Rectal smooth muscle tissue (tissue), 1 donor: Measurements from ENCODE around the gene ERBB4.
"Not testable (repeated sequence)": the region's sequence is repeated elsewhere in the genome, so short reads cannot be mapped to it uniquely, and the experiment has no call there.

ENCODE experiments used
- H3K27ac ChIP-seq: one replicate; pipeline ENCODE4 v1.7.0; 2013; ENCODE audit warnings: low read depth, low read length, inconsistent platforms
- H3K27me3 ChIP-seq: one replicate; pipeline ENCODE4 v1.7.0; 2013; ENCODE audit warnings: low read length; ENCODE audit not compliant: control insufficient read depth, insufficient read depth
- H3K36me3 ChIP-seq: one replicate; pipeline ENCODE4 v1.7.0; 2013; ENCODE audit warnings: low read length; ENCODE audit not compliant: control insufficient read depth, insufficient read depth
- H3K4me1 ChIP-seq: one replicate; pipeline ENCODE4 v1.7.0; 2013; ENCODE audit warnings: low read length; ENCODE audit not compliant: control insufficient read depth, insufficient read depth
- H3K4me3 ChIP-seq: one replicate; pipeline ENCODE4 v1.7.0; 2013; ENCODE audit warnings: low read length
- H3K9ac ChIP-seq: one replicate; pipeline ENCODE4 v1.7.0; 2013; ENCODE audit warnings: low read length

ERBB4 gene

GRCh38 chr2:212124598-212124997 lies 414.0 kb downstream of the ERBB4 start:
- Histone ChIP-seq H3K4me3 (no peak overlapping the region), H3K9ac (no peak overlapping the region), H3K4me1 (no peaks in the 10 kb centered on the region), H3K36me3 (no peaks in the 10 kb centered on the region), H3K27me3 (no peaks in the 10 kb centered on the region), H3K27ac (no peak overlapping the region)

- H3K27ac ChIP-seq, result no peak overlapping the region
- H3K27me3 ChIP-seq, result no peaks in the 10 kb centered on the region
- H3K4me3 ChIP-seq, result no peak overlapping the region
- H3K36me3 ChIP-seq, result no peaks in the 10 kb centered on the region
- no peak overlapping the region for H3K9ac ChIP-seq
- H3K4me1 ChIP-seq, result no peaks in the 10 kb centered on the region
These were observed 419.0 kb downstream of the ERBB4 start for GRCh38 chr2:212119591-212119990.

DNA sequence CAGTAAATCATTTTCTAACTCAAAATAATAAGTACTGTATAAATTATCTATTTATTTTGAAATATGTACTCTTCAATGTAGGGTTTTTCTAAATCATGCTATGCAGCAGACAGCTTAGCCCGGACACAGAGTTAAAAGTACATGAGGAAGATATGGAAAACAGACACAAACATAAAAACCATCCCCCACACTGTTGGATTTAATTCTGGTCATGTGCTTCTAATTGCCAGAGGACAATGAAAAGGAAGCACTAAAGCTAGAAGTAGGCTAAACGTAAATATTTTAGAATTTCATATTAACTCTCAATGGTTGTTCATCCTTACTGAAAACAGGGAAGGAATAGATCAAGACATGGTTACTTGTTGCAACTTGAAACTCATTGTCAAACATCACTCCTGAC lies 420.7 kb downstream of the ERBB4 start:
- Histone ChIP-seq H3K4me1 (no peaks in the 10 kb centered on the region), H3K4me3 (no peak overlapping the region), H3K36me3 (no peaks in the 10 kb centered on the region), H3K9ac (no peak overlapping the region), H3K27ac (no peak overlapping the region), H3K27me3 (no peaks in the 10 kb centered on the region)

DNA sequence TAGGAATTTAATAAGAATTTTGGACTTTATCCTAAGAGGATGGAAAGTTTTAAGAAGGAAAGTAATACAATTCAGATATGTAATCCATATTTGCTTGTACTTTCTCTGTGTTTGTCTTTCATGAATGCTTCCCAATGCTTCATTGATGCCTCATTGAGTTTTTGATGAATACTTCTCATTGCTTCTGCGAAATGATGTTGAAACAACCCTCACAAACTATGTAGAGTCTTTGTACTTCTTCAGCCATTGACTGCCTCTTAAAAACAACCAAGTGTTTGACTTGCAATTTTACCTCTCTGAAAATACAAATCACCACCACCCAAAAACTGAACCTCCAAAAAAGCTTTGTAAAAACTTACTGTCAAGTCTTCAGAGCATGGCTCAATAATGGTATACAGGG lies 424.1 kb downstream of the ERBB4 start:
- Histone ChIP-seq H3K4me1 (no peaks in the 10 kb centered on the region), H3K9ac (no peak overlapping the region), H3K27me3 (no peaks in the 10 kb centered on the region), H3K4me3 (no peak overlapping the region), H3K27ac (no peak overlapping the region), H3K36me3 (no peaks in the 10 kb centered on the region)

GRCh38 chr2:212112401-212112800 lies 426.2 kb downstream of the ERBB4 start:
- Histone ChIP-seq H3K36me3 (no peaks in the 10 kb centered on the region), H3K27me3 (no peaks in the 10 kb centered on the region), H3K4me1 (no peaks in the 10 kb centered on the region), H3K9ac (no peak overlapping the region), H3K27ac (no peak overlapping the region), H3K4me3 (no peak overlapping the region)

GRCh38 chr2:212109792-212110680 lies 428.6 kb downstream of the ERBB4 start:
- no peaks in the 10 kb centered on the region for H3K27me3 ChIP-seq
- H3K9ac ChIP-seq, result no peak overlapping the region
- no peak overlapping the region for H3K27ac ChIP-seq
- no peak overlapping the region for H3K4me3 ChIP-seq
- no peaks in the 10 kb centered on the region for H3K4me1 ChIP-seq
- H3K36me3 ChIP-seq, result no peaks in the 10 kb centered on the region

- Histone ChIP-seq H3K4me3 (no peak overlapping the region), H3K27me3 (no peaks in the 10 kb centered on the region), H3K27ac (no peak overlapping the region), H3K36me3 (no peaks in the 10 kb centered on the region), H3K4me1 (no peaks in the 10 kb centered on the region), H3K9ac (no peak overlapping the region)
These were observed 429.4 kb downstream of the ERBB4 start for GRCh38 chr2:212109217-212109616.

DNA sequence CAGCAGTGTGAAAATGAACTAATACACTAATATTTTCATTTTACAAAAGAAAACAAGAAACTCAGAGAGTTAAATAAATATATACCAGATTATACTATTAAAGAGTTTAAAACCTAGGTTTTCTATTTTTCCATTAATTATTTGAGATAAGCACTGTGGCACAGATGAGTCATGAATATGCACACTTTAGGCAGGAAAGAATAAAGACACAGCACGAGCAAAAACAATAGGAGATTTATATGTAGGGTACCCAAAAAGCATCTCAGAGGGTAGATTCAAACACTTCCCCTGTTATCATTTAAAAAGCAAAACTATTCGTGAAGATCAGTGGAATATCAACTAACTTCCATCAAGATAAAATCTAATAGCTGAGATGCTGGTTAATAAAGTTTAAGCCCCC lies 430.6 kb downstream of the ERBB4 start:
- H3K27ac ChIP-seq, result no peak overlapping the region
- H3K4me3 ChIP-seq, result no peak overlapping the region
- no peaks in the 10 kb centered on the region for H3K27me3 ChIP-seq
- H3K36me3 ChIP-seq, result no peaks in the 10 kb centered on the region
- no peak overlapping the region for H3K9ac ChIP-seq
- no peaks in the 10 kb centered on the region for H3K4me1 ChIP-seq

DNA sequence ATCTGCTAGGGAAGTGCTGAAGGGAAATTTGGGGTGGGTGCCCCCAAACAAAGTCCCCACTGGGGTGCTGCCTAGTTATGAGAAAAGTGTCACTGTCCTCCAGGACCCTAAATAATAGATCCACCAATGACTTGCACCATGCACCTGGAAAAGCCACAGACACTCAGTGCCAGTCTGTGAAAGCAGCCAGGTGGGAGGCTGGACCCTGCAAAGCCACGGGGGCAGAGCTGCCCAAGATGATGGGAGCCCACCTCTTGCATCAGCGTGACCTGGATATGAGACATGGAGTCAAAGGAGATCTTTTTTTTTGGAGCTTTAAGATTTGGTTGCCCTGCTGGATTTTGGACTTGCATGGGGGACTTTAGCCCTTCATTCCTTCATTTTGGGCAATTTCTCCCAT lies 431.6 kb downstream of the ERBB4 start:
- Histone ChIP-seq H3K9ac (no peak overlapping the region), H3K27ac (no peak overlapping the region), H3K36me3 (no peaks in the 10 kb centered on the region), H3K27me3 (no peaks in the 10 kb centered on the region), H3K4me3 (no peak overlapping the region), H3K4me1 (no peaks in the 10 kb centered on the region)

DNA sequence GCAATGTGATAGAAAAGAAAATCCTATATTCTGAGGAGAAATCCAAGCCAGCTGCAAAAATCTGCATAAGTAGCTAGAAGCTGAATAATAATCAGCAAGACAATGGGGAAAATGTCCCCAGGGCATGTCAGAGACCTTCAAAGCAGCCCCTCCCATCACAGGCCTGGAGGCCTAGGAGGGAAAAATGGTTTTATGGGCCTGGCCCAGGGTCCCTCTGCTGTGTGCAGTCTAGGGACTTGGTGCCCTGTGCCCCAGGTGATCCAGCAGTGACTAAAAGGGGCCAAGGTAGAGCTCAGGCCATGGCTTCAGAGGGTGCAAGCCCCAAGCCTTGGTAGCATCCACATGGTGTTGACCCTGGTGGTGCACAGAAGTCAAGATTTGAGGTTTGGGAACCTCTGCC lies 432.1 kb downstream of the ERBB4 start:
- not testable (repeated sequence) for H3K27me3 ChIP-seq, H3K4me3 ChIP-seq, H3K27ac ChIP-seq

GRCh38 chr2:212099658-212100057 lies 438.9 kb downstream of the ERBB4 start:
- H3K36me3 ChIP-seq, result no peaks in the 10 kb centered on the region
- no peaks in the 10 kb centered on the region for H3K27me3 ChIP-seq
- H3K9ac ChIP-seq, result no peak overlapping the region
- H3K4me1 ChIP-seq, result no peaks in the 10 kb centered on the region
- H3K27ac ChIP-seq, result no peak overlapping the region
- H3K4me3 ChIP-seq, result no peak overlapping the region

More for the DNA sequence above, 432.1 kb downstream of the ERBB4 start:
- H3K36me3 ChIP-seq, H3K9ac ChIP-seq, H3K4me1 ChIP-seq: not testable (repeated sequence)

- Histone ChIP-seq H3K9ac (no peak overlapping the region), H3K4me1 (no peaks in the 10 kb centered on the region), H3K4me3 (no peak overlapping the region), H3K36me3 (no peaks in the 10 kb centered on the region), H3K27ac (no peak overlapping the region), H3K27me3 (no peaks in the 10 kb centered on the region)
These were observed 439.6 kb downstream of the ERBB4 start for GRCh38 chr2:212098966-212099365.

DNA sequence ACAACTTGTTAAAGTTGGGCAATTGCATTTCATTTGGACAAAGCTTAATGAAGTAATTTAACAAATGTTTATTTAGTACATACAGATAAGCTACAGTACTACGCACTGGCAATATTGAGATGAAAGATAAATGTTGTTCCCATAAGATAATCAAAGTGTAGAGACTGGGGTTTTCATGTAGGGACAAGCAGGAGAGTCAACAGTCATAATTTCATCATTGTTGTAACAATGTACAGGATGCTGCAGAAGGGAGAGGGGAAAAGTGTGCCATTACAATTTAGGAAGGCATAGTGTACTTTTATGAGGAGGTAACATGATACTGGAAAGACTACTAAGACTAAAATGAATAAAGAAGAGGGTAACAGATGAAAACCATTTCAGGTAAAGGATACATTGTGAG lies 441.6 kb downstream of the ERBB4 start:
- Histone ChIP-seq H3K36me3 (no peaks in the 10 kb centered on the region), H3K27ac (no peak overlapping the region), H3K27me3 (no peaks in the 10 kb centered on the region), H3K9ac (no peak overlapping the region), H3K4me1 (no peaks in the 10 kb centered on the region), H3K4me3 (no peak overlapping the region)
